GM19023 (cell line): Measurements from ENCODE around the gene AIF1.
A peak's percentile ranks its signal among the peaks of the same experiment; 100 is the strongest.

Source experiments
- ATAC-seq: cut with Tn5 transposase; IDR thresholded peaks from one replicate; pipeline ENCODE4 v1.9.1; 2021; ENCODE audit warnings: mild to moderate bottlenecking, moderate library complexity; ENCODE audit not compliant: unreplicated experiment

Gene AIF1

GRCh38 chr6:31641370-31641769 lies 26.3 kb downstream of the AIF1 start:
- ATAC-seq: no peak

- ATAC-seq: no peak
Observed at GRCh38 chr6:31642798-31643570, 27.9 kb downstream of the AIF1 start.

- ATAC-seq: no peak
Observed at GRCh38 chr6:31643818-31644454, 28.9 kb downstream of the AIF1 start.

DNA sequence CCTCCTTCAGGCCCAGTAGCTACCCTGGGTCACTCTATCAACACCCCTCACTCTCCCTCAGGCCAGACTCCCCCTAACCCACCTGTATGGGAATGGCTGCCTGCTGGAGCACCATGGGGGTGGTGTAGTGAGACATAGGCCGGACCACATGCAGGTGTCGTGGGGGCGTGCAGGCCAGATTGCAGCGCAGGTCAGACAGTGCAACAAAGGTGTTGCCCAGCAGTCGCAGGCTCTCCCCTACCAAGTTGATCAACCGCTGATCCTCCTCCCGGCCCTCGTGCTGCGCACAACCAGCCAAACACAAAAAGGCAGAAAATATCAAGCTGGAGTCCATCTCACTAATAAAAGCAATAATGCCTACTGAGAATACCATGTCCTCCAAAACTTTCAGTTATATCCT lies 30.3 kb downstream of the AIF1 start:
- no peak for ATAC-seq

- ATAC-seq: peak; percentile 18
Observed at GRCh38 chr6:31651602-31652191, 36.7 kb downstream of the AIF1 start.

GRCh38 chr6:31652925-31653724 lies 38.1 kb downstream of the AIF1 start:
- ATAC-seq: peak; percentile 61

- ATAC-seq: no peak
Observed at GRCh38 chr6:31654574-31655348, 39.7 kb downstream of the AIF1 start.

GRCh38 chr6:31655349-31656237 lies 40.6 kb downstream of the AIF1 start, which contains the start of gene APOM:
APOM (plus strand) TSS chr6:31655894; CDS start chr6:31655967, 73 bp downstream.
- ATAC-seq: no peak

- ATAC-seq: no peak
Observed at GRCh38 chr6:31657406-31658157, 42.5 kb downstream of the AIF1 start.

- ATAC-seq: no peak
Observed at GRCh38 chr6:31658158-31658688, 43.2 kb downstream of the AIF1 start.

GRCh38 chr6:31658983-31659648 lies 44.1 kb downstream of the AIF1 start:
- no peak for ATAC-seq

DNA sequence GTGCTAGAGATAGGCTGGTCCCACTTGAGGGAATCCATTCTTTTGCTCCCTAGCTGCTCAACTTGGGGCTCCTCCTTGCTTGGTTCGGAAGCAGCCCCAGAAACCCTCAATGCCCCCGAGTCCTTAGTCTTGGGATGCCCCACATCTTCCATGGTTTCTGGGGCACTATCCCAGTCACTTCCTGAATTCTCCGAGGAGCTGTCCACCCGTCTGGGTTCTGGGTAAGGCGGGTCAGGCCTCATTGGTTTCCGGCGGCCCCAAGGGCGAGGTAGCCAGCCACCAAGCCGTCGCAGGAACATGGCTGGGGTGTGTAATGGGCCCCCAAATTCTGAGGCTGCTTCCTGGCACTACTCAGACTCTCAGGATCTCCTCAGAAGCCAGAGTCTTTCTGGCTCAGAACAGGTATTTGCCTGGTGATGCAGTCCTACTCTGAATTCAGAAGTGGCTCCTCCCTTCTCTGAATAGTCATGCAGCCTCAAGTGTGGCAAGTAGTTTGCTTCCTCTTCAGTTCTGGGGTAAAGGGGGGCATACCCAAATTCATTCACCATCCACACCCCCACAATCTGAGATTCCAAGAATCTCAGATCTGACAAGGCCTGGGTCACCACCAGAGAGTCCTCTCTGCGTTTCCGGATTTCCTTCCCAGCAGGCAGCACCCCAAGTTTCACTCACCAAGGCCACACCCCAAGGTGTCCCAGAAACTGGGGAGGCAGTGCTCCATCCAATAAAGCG lies 44.8 kb downstream of the AIF1 start:
- ATAC-seq: no peak

DNA sequence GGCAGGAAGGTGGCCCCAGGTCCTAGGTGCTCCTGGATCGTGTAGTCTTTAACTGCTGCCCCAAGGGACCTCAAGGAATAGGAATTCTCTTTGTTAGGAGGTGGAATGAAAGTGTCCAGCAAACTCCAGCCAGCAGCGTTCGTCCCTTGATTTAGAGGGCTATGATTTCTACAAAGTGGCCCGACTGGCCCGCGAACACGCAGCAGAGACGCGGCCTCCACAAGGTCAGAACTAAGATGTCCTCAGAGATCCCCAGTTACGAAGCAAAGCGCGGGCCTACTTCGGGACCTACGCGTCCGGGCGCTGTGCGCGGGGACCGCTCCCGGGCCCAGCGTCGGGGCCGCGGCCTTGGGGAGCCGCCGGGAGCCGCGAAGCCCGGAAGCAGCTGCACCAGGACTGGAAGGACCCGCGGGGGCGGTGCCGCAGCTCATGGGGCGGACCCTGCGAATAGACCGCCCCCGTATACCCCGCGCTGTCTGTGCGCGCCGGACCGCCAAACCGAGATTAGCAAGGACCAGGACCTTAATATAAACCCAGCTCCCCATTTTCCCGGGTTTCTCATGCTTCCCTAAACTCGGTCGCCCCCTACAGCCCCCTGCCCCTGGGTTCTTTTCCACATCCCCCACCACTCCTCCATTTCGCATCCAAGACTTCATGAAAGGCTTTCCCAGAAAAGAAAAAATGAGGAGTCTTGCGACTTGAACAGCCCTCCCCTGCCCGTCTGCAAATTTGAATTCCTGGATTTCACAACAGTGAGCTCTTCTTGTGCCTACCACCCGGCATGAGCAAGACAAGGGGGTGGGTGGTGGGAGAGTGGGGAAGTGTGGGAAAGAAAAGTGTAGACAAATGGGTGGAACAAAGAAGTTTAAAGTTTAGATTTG lies 45.6 kb downstream of the AIF1 start, which contains the start of gene C6orf47:
C6orf47 (minus strand) TSS at position 398 of the 881 bp plus-strand sequence. CDS start 831 bp downstream, outside the sequence.
- ATAC-seq: peak; percentile 56

GRCh38 chr6:31661262-31662123 lies 46.5 kb downstream of the AIF1 start:
- ATAC-seq: no peak

- ATAC-seq: no peak
Observed at GRCh38 chr6:31662124-31662723, 47.2 kb downstream of the AIF1 start.
